Esophagus squamous epithelium (tissue), 5 donors: ENCODE measurements around the gene SEMA6A. TPM values are rescaled to one million over a fixed set of nuclear protein-coding genes. Genes with fewer than 3 reads are reported as not detected.

Experiments used
- DNase-seq: peaks from one replicate; lab custom pipeline; 2025; lab: John Stamatoyannopoulos, UW
- H3K27ac ChIP-seq, 4 donors: fragments of 200-600 bp; sonication (generic); one replicate each; pipeline ENCODE4 v1.5.1; 2016 to 2019; ENCODE audit warnings: mild to moderate bottlenecking in 1 of 4
- H3K27me3 ChIP-seq, 4 donors: fragments of 200-600 bp; sonication (generic); 1 replicate in 3 of 4; 2 replicates in 1 of 4; pipeline versions ENCODE4 v1.5.1 to v1.6.0; 2017 to 2021; ENCODE audit warnings: antibody characterized with exemption in 1 of 4
- H3K36me3 ChIP-seq, 3 donors: fragments of 200-600 bp; sonication (generic); one replicate each; pipeline ENCODE4 v1.5.1; 2016 to 2019
- H3K4me1 ChIP-seq, 3 donors: fragments of 200-600 bp; sonication (generic); one replicate each; pipeline ENCODE4 v1.5.1; 2017 to 2019
- H3K4me3 ChIP-seq, 4 donors: fragments of 200-600 bp; sonication (generic); 1 replicate in 3 of 4; 2 replicates in 1 of 4; pipeline ENCODE4 v1.5.1; 2016 to 2019; ENCODE audit warnings: mild to moderate bottlenecking in 2 of 4, moderate library complexity in 1 of 4
- H3K9me3 ChIP-seq, 3 donors: fragments of 200-600 bp; sonication (generic); one replicate each; pipeline ENCODE4 v1.5.1; 2016 to 2019
- POLR2A ChIP-seq, 4 donors: fragments of 450-650 bp; IDR thresholded peaks; one replicate each; pipeline ENCODE4 v1.6.1; 2017; ENCODE audit warnings: antibody characterized with exemption in 4 of 4, mild to moderate bottlenecking in 4 of 4, moderate library complexity in 3 of 4
- WGBS, 2 donors: methylation state at CpG; one replicate each; pipeline ENCODE4 v1.1.5; 2018; 5-methylcytosine and 5-hydroxymethylcytosine counted together
- intact Hi-C: fragments of 100-400 bp; cut with DNase I; formaldehyde crosslinking; loops from one replicate; pipeline ENCODE4 v1.15.0; 2022
- total RNA-seq, 4 donors: library from RNA; depleted of rRNA; stranded (reverse); fragments of >200 nt; gene quantifications; one replicate each; pipeline ENCODE4 v1.1.0, GENCODE V29; 2016
- TF ChIP-seq, protein P1 (sequence below), 6 experiments: fragments of 450-650 bp in 4 of 6; fragments of 200-600 bp in 2 of 6; sonication (generic) in 2 of 6; IDR thresholded peaks; one replicate each; pipeline ENCODE4 v1.5.1; 2016 to 2019; ENCODE audit warnings: antibody characterized with exemption in 6 of 6, mild to moderate bottlenecking in 4 of 6, moderate library complexity in 4 of 6
- donor health status: DM: yes; HTN: yes; CAD: no.

The SEMA6A gene
- total RNA-seq, 4 donors from 2014 or later = 3.0 to 28.6 (median 4.3) TPM

DNA sequence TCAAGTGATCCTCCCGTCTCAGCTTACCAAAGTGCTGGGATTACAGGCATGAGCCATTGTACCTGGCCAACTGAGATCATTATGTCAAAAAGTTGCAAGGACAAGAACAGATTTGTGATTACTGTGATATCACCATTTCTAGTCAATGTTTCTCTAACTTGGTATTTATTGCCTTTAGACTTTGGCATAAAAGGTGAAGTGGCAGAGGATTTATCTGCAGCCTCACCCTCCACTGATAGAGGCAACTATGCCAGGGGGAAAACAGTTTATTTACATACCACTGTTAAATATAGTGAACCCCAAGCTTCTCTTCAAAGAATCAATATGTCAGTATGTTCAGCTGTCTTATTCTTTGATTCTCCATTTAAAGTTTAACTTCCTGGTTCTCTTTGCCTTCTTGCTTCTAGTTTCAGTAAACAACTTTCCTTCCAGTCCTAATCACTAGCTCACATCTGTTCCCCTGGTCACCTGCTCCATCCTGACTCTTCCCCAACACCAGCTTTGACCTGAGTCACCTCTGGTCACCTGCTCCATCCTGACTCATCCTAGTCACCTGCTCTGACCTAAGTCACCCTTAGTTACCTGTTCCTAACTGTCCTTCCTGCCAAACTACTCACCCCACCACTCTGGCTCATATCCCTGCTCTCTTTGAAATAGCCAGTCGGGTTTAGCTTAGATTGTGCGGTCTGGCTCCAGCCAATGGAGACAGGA lies 29.9 kb downstream of the SEMA6A start:
- peaks cover 0 to 22% (median 17%) of the 10 kb centered on the region in 3 donors for H3K9me3 ChIP-seq
- no peak overlapping the region for H3K27ac ChIP-seq
- no peak overlapping the region for H3K4me3 ChIP-seq
- intact Hi-C loops = no loop called here
- H3K4me1 ChIP-seq = no peaks in the 10 kb centered on the region
- 94 to 95% methylated on average over 3 of the region's 3 CpGs for WGBS, 2 donors
- no peaks in the 10 kb centered on the region for H3K27me3 ChIP-seq
- no peak for TF ChIP-seq POLR2A (IDR thresholded peaks at IDR 0.05)
- TF ChIP-seq, protein P1, sequence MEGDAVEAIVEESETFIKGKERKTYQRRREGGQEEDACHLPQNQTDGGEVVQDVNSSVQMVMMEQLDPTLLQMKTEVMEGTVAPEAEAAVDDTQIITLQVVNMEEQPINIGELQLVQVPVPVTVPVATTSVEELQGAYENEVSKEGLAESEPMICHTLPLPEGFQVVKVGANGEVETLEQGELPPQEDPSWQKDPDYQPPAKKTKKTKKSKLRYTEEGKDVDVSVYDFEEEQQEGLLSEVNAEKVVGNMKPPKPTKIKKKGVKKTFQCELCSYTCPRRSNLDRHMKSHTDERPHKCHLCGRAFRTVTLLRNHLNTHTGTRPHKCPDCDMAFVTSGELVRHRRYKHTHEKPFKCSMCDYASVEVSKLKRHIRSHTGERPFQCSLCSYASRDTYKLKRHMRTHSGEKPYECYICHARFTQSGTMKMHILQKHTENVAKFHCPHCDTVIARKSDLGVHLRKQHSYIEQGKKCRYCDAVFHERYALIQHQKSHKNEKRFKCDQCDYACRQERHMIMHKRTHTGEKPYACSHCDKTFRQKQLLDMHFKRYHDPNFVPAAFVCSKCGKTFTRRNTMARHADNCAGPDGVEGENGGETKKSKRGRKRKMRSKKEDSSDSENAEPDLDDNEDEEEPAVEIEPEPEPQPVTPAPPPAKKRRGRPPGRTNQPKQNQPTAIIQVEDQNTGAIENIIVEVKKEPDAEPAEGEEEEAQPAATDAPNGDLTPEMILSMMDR (IDR thresholded peaks at IDR 0.05) = no peak
- no peaks in the 10 kb centered on the region for H3K36me3 ChIP-seq
- no peak for DNase-seq

- no peak for TF ChIP-seq POLR2A (IDR thresholded peaks at IDR 0.05)
- TF ChIP-seq, protein P1 (IDR thresholded peaks at IDR 0.05) = no peak
- H3K27ac ChIP-seq = no peak overlapping the region
- WGBS, 2 donors = 19 to 20% methylated on average over 3 of the region's 3 CpGs
- no peaks in the 10 kb centered on the region for H3K4me1 ChIP-seq
- peaks cover 0 to 22% (median 17%) of the 10 kb centered on the region in 3 donors for H3K9me3 ChIP-seq
- no peaks in the 10 kb centered on the region for H3K27me3 ChIP-seq
- intact Hi-C loops = no loop called here
- H3K36me3 ChIP-seq = no peaks in the 10 kb centered on the region
- no peak overlapping the region for H3K4me3 ChIP-seq
- no peak for DNase-seq
Measured at GRCh38 chr5:116543501-116543900, 31.1 kb downstream of the SEMA6A start.

DNA sequence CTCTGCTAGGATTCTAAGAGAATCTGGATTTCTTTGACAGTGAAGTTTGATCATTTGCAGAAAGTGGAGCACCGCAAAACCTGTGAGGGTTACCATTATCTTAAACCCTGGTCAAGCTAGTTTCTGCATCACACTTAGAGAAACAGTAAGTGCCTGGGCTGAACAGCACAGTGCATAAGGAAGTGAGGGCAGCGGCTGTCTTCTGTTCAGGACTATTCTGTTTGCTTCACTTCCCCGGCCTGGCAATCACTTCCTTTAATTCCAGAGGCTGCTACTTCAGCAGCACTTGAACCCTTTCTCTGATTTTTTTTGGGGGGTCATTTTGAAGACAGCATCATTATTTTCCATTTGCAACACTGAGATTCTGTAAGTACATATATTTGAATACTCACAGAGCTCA lies 32.0 kb downstream of the SEMA6A start:
- 65 to 82% methylated on average over 3 of the region's 3 CpGs for WGBS, 2 donors
- TF ChIP-seq POLR2A (IDR thresholded peaks at IDR 0.05) = no peak
- TF ChIP-seq, protein P1 (IDR thresholded peaks at IDR 0.05) = no peak
- intact Hi-C loops = no loop called here

GRCh38 chr5:116539222-116539621 lies 35.4 kb downstream of the SEMA6A start:
- no peaks in the 10 kb centered on the region for H3K36me3 ChIP-seq
- intact Hi-C loops = no loop called here
- DNase-seq = no peak
- WGBS, 2 donors = 88 to 92% methylated on average over 3 of the region's 3 CpGs
- TF ChIP-seq, protein P1 (IDR thresholded peaks at IDR 0.05) = no peak
- TF ChIP-seq POLR2A (IDR thresholded peaks at IDR 0.05) = no peak
- H3K4me3 ChIP-seq = no peak overlapping the region
- peaks cover 0 to 7% (median 0%) of the 10 kb centered on the region in 3 donors for H3K4me1 ChIP-seq
- H3K27me3 ChIP-seq = no peaks in the 10 kb centered on the region
- H3K27ac ChIP-seq = no peak overlapping the region
- no peaks in the 10 kb centered on the region for H3K9me3 ChIP-seq

More for the DNA sequence above, 32.0 kb downstream of the SEMA6A start:
- no peaks in the 10 kb centered on the region for H3K4me1 ChIP-seq
- H3K27me3 ChIP-seq = no peaks in the 10 kb centered on the region
- H3K4me3 ChIP-seq = no peak overlapping the region
- H3K9me3 ChIP-seq = peaks cover 0 to 22% (median 17%) of the 10 kb centered on the region in 3 donors
- no peaks in the 10 kb centered on the region for H3K36me3 ChIP-seq
- DNase-seq = no peak
- no peak overlapping the region for H3K27ac ChIP-seq

DNA sequence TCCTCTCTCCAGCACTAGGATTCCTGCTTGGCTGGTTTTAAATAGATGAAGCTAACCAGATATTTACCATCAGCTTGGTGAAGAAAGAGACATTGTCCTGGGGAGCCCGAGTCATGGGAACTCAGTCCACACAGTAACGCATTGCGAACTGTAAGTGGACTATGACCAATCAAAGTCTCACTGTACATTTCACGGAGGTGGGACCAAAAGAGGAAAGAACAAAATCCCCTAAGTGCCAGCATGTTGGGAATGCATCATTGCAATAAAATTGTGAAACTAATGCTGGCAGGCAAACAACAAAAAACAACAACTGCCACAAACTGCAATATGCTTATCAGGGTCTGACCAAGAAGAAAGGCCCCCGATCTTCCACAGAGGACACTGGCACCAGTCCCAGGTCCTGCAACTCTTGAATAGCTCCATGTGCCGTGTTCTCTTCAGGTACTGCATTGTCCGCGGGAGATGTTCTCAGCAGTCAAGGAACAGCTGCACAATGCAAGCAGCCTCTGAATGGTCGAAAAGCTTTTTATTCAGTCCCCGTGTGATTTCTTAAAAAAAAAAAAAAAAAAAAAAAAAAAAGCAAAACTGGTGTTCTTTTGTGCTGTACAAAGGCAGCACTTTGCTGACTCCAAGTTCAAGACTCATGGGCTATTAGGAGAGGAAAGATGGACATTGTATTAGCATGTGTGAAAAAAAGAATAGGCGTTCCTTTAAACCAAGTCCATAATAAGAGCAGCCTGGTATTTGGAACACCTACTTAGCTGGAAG lies 38.1 kb downstream of the SEMA6A start:
- H3K27ac ChIP-seq = no peak overlapping the region
- TF ChIP-seq POLR2A (IDR thresholded peaks at IDR 0.05) = no peak

More for the DNA sequence above, 38.1 kb downstream of the SEMA6A start:
- intact Hi-C loops = no loop called here
- no peaks in the 10 kb centered on the region for H3K27me3 ChIP-seq
- no peak for DNase-seq
- no peak overlapping the region for H3K4me3 ChIP-seq
- H3K9me3 ChIP-seq = no peaks in the 10 kb centered on the region
- peaks cover 0 to 15% (median 0%) of the 10 kb centered on the region in 3 donors for H3K4me1 ChIP-seq
- WGBS, 2 donors = 79 to 83% methylated on average over 11 of the region's 11 CpGs
- no peaks in the 10 kb centered on the region for H3K36me3 ChIP-seq
